Skin epidermis (tissue), 12 donors: Measurements from ENCODE around the gene ELOB.
A peak's percentile ranks its signal among the peaks of the same experiment; 100 is the strongest.

Experiments
- H3K27ac ChIP-seq, 21 experiments: fragments of 200-600 bp; sonication (generic) in 11 of 21; one replicate each; pipeline ENCODE4 v1.5.0; 2020; ENCODE audit warnings: mild to moderate bottlenecking in 3 of 21, inconsistent platforms in 2 of 21, moderate library complexity in 2 of 21
- H3K4me3 ChIP-seq, 7 experiments: fragments of 200-600 bp; sonication (generic) in 2 of 7; one replicate each; pipeline ENCODE4 v1.5.0; 2020; ENCODE audit warnings: inconsistent platforms in 2 of 7, mild to moderate bottlenecking in 2 of 7, moderate library complexity in 1 of 7

Gene ELOB

GRCh38 chr16:2811703-2812471, 34.8 kb upstream of the ELOB start:
- peak overlapping the region in 2 of 21 experiments; percentile 5 to 30 for H3K27ac ChIP-seq

GRCh38 chr16:2810651-2811050, 33.6 kb upstream of the ELOB start:
- no peak overlapping the region for H3K27ac ChIP-seq
- H3K4me3 ChIP-seq: no peak overlapping the region

More at GRCh38 chr16:2811703-2812471, 34.8 kb upstream of the ELOB start:
- H3K4me3 ChIP-seq: no peak overlapping the region

GRCh38 chr16:2809149-2809760, 32.2 kb upstream of the ELOB start:
- Histone ChIP-seq H3K27ac (no peak overlapping the region), H3K4me3 (no peak overlapping the region)

- H3K4me3 ChIP-seq: no peak overlapping the region
- no peak overlapping the region for H3K27ac ChIP-seq
Observed at GRCh38 chr16:2808181-2808580, 31.1 kb upstream of the ELOB start.

GRCh38 chr16:2806286-2806685, 29.2 kb upstream of the ELOB start:
- Histone ChIP-seq H3K27ac (no peak overlapping the region), H3K4me3 (no peak overlapping the region)

- H3K4me3 ChIP-seq: no peak overlapping the region
Observed at GRCh38 chr16:2804728-2805127, 27.6 kb upstream of the ELOB start.

GRCh38 chr16:2803545-2804195, 26.6 kb upstream of the ELOB start:
- Histone ChIP-seq H3K4me3 (no peak overlapping the region), H3K27ac (no peak overlapping the region)

More at GRCh38 chr16:2804728-2805127, 27.6 kb upstream of the ELOB start:
- H3K27ac ChIP-seq: no peak overlapping the region

- no peak overlapping the region for H3K4me3 ChIP-seq
- no peak overlapping the region for H3K27ac ChIP-seq
Observed at GRCh38 chr16:2799859-2800226, 22.8 kb upstream of the ELOB start.

- H3K4me3 ChIP-seq: no peak overlapping the region
- no peak overlapping the region for H3K27ac ChIP-seq
Observed at GRCh38 chr16:2799205-2799858, 22.3 kb upstream of the ELOB start.

- no peak overlapping the region for H3K4me3 ChIP-seq
- no peak overlapping the region for H3K27ac ChIP-seq
Observed at GRCh38 chr16:2798723-2799204, 21.7 kb upstream of the ELOB start.

- H3K27ac ChIP-seq: no peak overlapping the region
- H3K4me3 ChIP-seq: no peak overlapping the region
Observed at GRCh38 chr16:2795395-2796143, 18.5 kb upstream of the ELOB start.

- no peak overlapping the region for H3K27ac ChIP-seq
- H3K4me3 ChIP-seq: no peak overlapping the region
Observed at GRCh38 chr16:2792940-2793339, 15.9 kb upstream of the ELOB start.

- Histone ChIP-seq H3K27ac (no peak overlapping the region), H3K4me3 (no peak overlapping the region)
Observed at GRCh38 chr16:2791174-2791573, 14.1 kb upstream of the ELOB start.

GRCh38 chr16:2790631-2791030, 13.6 kb upstream of the ELOB start:
- Histone ChIP-seq H3K4me3 (no peak overlapping the region), H3K27ac (no peak overlapping the region)

GRCh38 chr16:2787961-2788360, 10.9 kb upstream of the ELOB start:
- H3K27ac ChIP-seq: no peak overlapping the region
- no peak overlapping the region for H3K4me3 ChIP-seq

- no peak within 1 kb of the TSS for H3K27ac ChIP-seq
- H3K4me3 ChIP-seq: no peak within 1 kb of the TSS
Observed at GRCh38 chr16:2787406-2787805, 10.3 kb upstream of the ELOB start, which contains the start of gene PRSS33. Gene PRSS33, minus strand, starts transcription at chr16:2787560. Its CDS starts 1,013 bp downstream, at chr16:2786547.

- H3K4me3 ChIP-seq: no peak overlapping the region
- no peak overlapping the region for H3K27ac ChIP-seq
Observed at GRCh38 chr16:2786826-2787151, 9.7 kb upstream of the ELOB start.

- no peak overlapping the region for H3K27ac ChIP-seq
- H3K4me3 ChIP-seq: no peak overlapping the region
Observed at GRCh38 chr16:2786061-2786825, 9.2 kb upstream of the ELOB start.
